ENCODE results near the gene CDK3. TPM values are rescaled to one million over a fixed set of nuclear protein-coding genes. Genes with fewer than 3 reads are reported as not detected.
"Not testable (repeated sequence)": the region's sequence is repeated elsewhere in the genome, so short reads cannot be mapped to it uniquely, and the experiment has no call there.

Gene CDK3
- total RNA-seq, 1 donor from 2014 or later: 11.5 TPM

DNA sequence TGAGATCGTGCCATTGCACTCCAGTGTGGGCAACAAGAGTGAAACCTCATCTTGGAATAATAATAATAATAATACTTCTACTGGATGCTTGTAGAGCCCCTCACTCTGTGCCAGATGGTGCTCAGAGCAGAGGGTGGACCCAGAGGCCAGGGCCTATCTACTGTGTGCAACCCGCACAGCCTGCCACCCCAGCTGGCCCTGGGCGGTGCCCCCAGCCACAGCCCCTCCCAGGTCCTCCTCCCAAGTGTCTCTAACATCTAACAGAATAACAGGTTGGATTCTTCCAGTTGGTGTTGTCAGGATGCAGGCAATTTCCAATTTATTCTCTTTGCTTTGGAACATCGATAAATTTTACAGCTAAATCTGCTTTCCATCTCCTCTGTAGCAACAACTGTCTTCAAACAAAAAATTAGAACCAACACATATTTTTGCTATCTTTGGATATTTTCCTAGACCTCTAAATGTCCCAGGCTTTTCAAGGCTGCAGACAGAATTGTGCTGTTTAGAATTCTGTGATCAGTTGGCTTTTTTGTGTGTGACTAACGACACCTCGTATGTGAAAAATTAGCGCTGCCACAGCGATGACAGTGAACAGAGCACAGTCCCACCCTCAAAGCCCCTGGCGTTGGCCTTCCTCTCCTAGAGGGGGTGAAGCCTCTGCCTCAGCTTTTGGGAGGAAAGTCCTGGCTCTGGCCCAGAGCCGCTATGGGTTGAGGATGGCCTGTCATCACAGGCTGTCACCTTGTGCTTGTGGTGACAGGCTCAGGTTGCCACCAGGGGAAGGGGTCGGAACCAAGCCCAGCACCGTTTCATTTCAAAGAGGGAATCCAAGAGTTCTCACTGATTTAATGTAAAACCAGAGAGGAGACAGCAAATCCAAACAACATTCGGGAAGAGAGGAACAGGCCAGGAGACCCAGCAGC is 34.0 kb downstream of the CDK3 start:
- Mint-ChIP-seq H3K36me3 (peaks cover 20% of the 10 kb centered on the region), H3K27me3 (no peaks in the 10 kb centered on the region), H3K4me3 (peak overlapping the region; percentile 58), H3K9me3 (no peaks in the 10 kb centered on the region), H3K4me1 (ENCODE audit: unreplicated experiment) (peaks cover 26% of the 10 kb centered on the region), H3K27ac (peak overlapping the region; percentile 11)
- TF ChIP-seq, protein P1, sequence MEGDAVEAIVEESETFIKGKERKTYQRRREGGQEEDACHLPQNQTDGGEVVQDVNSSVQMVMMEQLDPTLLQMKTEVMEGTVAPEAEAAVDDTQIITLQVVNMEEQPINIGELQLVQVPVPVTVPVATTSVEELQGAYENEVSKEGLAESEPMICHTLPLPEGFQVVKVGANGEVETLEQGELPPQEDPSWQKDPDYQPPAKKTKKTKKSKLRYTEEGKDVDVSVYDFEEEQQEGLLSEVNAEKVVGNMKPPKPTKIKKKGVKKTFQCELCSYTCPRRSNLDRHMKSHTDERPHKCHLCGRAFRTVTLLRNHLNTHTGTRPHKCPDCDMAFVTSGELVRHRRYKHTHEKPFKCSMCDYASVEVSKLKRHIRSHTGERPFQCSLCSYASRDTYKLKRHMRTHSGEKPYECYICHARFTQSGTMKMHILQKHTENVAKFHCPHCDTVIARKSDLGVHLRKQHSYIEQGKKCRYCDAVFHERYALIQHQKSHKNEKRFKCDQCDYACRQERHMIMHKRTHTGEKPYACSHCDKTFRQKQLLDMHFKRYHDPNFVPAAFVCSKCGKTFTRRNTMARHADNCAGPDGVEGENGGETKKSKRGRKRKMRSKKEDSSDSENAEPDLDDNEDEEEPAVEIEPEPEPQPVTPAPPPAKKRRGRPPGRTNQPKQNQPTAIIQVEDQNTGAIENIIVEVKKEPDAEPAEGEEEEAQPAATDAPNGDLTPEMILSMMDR (conservative IDR thresholded peaks at IDR 0.05): no peak
- DNase-seq (ENCODE audit: extremely low spot score, unreplicated experiment): no peak

DNA sequence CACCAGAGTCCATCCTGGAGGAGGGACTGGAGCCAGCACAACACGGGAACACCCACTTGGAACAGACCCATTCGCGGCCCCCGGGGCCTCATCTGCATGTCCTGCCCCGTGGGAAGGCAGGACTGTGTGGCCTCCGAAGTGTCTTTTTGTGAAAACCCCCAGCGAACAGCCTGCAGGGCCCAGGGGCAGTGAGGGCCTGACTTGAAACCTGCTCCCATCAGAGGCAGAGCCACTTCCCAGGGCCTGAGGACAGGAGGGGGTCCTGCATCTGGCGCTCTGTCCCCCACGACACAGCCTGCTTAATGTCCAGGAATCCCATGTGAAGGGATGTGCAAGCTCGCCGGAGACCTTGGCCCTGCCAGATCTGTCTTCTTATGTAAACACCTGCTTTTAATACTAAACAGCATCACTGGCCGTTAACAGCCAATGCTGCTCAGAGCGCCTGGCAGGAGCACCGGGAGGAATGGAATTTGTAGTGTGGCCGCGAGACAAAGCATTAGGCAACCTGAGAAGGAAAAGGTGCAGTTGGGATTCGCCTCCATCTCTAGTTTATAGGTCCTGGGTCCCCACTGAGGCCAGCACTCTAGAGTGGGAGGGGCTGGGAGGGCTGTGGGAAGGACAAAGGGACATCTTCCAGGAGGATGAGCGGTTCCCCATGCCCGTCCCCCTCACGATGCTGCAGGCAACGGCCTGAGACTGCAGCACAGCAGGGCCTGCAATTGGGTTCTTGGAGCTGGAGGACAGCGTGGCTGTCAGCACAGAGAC is 36.0 kb downstream of the CDK3 start:
- H3K27ac Mint-ChIP-seq: peak overlapping the region; percentile 60
- H3K4me1 Mint-ChIP-seq (ENCODE audit: unreplicated experiment): peaks cover 23% of the 10 kb centered on the region
- H3K27me3 Mint-ChIP-seq: no peaks in the 10 kb centered on the region
- DNase-seq (ENCODE audit: extremely low spot score, unreplicated experiment): no peak
- H3K4me3 Mint-ChIP-seq: no peak overlapping the region
- peaks cover 34% of the 10 kb centered on the region for H3K36me3 Mint-ChIP-seq
- TF ChIP-seq, protein P1 (conservative IDR thresholded peaks at IDR 0.05): no peak
- no peaks in the 10 kb centered on the region for H3K9me3 Mint-ChIP-seq

DNA sequence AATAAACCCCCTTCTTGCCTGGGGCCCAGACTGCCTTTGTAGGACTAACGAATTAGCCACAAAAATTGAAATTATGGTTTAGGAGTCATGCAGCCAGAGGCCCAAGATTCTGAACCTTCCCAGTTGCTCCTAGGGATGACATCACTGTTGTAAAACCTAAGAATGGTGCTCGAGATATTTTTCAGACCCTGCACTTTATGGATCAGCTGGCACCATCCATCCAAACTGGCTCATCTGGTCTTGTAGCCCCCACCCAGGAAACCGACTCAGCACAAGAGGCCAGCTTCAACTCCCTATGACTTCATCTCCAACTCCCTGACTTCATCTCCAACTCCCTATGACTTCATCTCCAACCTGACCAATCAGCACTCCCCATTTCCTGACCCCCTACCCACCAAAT is 37.4 kb downstream of the CDK3 start:
- peak overlapping the region; percentile 23 for H3K27ac Mint-ChIP-seq
- H3K4me3 Mint-ChIP-seq: no peak overlapping the region
- DNase-seq (ENCODE audit: extremely low spot score, unreplicated experiment): no peak
- H3K36me3 Mint-ChIP-seq: peaks cover 34% of the 10 kb centered on the region
- no peaks in the 10 kb centered on the region for H3K9me3 Mint-ChIP-seq
- no peaks in the 10 kb centered on the region for H3K27me3 Mint-ChIP-seq
- peaks cover 23% of the 10 kb centered on the region for H3K4me1 Mint-ChIP-seq (ENCODE audit: unreplicated experiment)
- TF ChIP-seq, protein P1 (conservative IDR thresholded peaks at IDR 0.05): no peak

DNA sequence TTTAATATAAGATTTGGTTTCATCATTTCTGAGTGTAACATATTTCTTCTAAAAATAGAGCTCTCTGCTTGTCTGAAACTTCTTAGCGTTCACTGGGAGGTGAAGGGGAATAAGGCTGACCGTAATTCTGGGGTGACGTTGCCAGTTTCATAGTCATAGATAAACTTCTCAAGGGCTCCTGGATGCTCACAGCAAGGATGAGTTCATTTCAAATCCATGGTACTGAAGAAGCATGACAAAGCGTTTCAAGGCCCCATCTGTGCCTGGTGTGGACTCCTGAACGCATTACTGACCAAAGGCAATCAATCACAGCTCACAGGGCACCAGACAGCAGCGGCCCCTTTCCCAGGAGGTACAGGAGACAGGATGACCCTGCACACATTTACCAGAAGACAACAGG is 38.5 kb downstream of the CDK3 start:
- DNase-seq (ENCODE audit: extremely low spot score, unreplicated experiment): no peak
- TF ChIP-seq, protein P1 (conservative IDR thresholded peaks at IDR 0.05): no peak
- Mint-ChIP-seq H3K27ac (no peak overlapping the region), H3K27me3 (no peaks in the 10 kb centered on the region), H3K36me3 (peaks cover 38% of the 10 kb centered on the region), H3K4me1 (ENCODE audit: unreplicated experiment) (peaks cover 26% of the 10 kb centered on the region), H3K9me3 (no peaks in the 10 kb centered on the region), H3K4me3 (no peak overlapping the region)

- H3K4me1 Mint-ChIP-seq (ENCODE audit: unreplicated experiment): peaks cover 23% of the 10 kb centered on the region
- no peak overlapping the region for H3K4me3 Mint-ChIP-seq
- H3K36me3 Mint-ChIP-seq: peaks cover 47% of the 10 kb centered on the region
- TF ChIP-seq, protein P1 (conservative IDR thresholded peaks at IDR 0.05): no peak
- no peak overlapping the region for H3K27ac Mint-ChIP-seq
- DNase-seq (ENCODE audit: extremely low spot score, unreplicated experiment): no peak
- H3K9me3 Mint-ChIP-seq: no peaks in the 10 kb centered on the region
- H3K27me3 Mint-ChIP-seq: no peaks in the 10 kb centered on the region
These were observed 39.7 kb downstream of the CDK3 start for GRCh38 chr17:76040376-76040775.

DNA sequence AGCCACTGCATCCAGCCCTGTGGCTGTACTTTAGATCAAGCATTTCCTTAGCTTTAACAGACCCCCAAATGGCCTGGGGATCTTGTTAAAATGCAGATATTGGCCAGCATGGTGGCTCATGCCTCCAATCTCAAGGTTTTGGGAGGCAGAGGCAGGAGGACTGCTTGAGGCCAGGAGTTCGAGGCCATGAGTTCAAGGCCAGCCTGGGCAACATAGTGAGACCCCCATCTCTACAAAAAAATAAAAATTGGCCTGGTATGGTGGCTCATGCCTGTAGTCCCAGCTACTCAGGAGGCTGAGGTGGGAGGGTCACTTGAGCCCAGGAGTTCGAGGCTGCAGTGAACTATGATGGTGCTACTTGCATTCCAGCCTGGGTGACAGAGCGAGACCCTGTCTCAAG is 42.2 kb downstream of the CDK3 start:
- H3K4me3 Mint-ChIP-seq; H3K9me3 Mint-ChIP-seq; DNase-seq (ENCODE audit: extremely low spot score, unreplicated experiment); H3K27me3 Mint-ChIP-seq: not testable (repeated sequence)
- H3K36me3 Mint-ChIP-seq: peaks cover 49% of the 10 kb centered on the region
- H3K4me1 Mint-ChIP-seq (ENCODE audit: unreplicated experiment): peaks cover 13% of the 10 kb centered on the region
- H3K27ac Mint-ChIP-seq: peak overlapping the region; percentile 79

- Mint-ChIP-seq H3K4me1 (ENCODE audit: unreplicated experiment) (peaks cover 15% of the 10 kb centered on the region), H3K36me3 (peaks cover 49% of the 10 kb centered on the region), H3K27ac (peak overlapping the region; percentile 79), H3K4me3 (peak overlapping the region; percentile 34)
- H3K9me3 Mint-ChIP-seq; H3K27me3 Mint-ChIP-seq; DNase-seq (ENCODE audit: extremely low spot score, unreplicated experiment): not testable (repeated sequence)
These were observed 43.9 kb downstream of the CDK3 start for GRCh38 chr17:76044475-76045007.
